Hippocampal formation (tissue), 2 donors: ENCODE results near the gene CHMP4B.

Experiments used
- DNase-seq, 2 donors: peaks; one replicate each; lab custom pipeline; 2025; lab: John Stamatoyannopoulos, UW

Gene CHMP4B

GRCh38 chr20:33810885-33811775 is at the start of gene CHMP4B:
Gene CHMP4B (plus strand): TSS chr20:33811348. CDS start chr20:33811469, 121 bp downstream.
- DNase-seq, result peak; percentile 98 to 99

GRCh38 chr20:33761698-33762250 is 49.4 kb upstream of the CHMP4B start:
- DNase-seq, result no peak

GRCh38 chr20:33765099-33765498 is 46.0 kb upstream of the CHMP4B start:
- no peak for DNase-seq

GRCh38 chr20:33765592-33765991 is 45.6 kb upstream of the CHMP4B start:
- no peak for DNase-seq

- no peak for DNase-seq
These were observed 44.5 kb upstream of the CHMP4B start for GRCh38 chr20:33766686-33767085.

- no peak for DNase-seq
These were observed 43.4 kb upstream of the CHMP4B start for GRCh38 chr20:33767777-33768138.

- DNase-seq, result no peak
These were observed 42.1 kb upstream of the CHMP4B start for GRCh38 chr20:33769043-33769442.

GRCh38 chr20:33770005-33770404 is 41.1 kb upstream of the CHMP4B start:
- DNase-seq, result no peak

- no peak for DNase-seq
These were observed 39.2 kb upstream of the CHMP4B start for GRCh38 chr20:33771938-33772337.

- no peak for DNase-seq
These were observed 38.7 kb upstream of the CHMP4B start for GRCh38 chr20:33772439-33772838.

GRCh38 chr20:33773412-33774089 is 37.6 kb upstream of the CHMP4B start:
- DNase-seq, result no peak

- DNase-seq, result no peak
These were observed 33.3 kb upstream of the CHMP4B start for GRCh38 chr20:33777816-33778215.

- DNase-seq, result no peak
These were observed 30.0 kb upstream of the CHMP4B start for GRCh38 chr20:33781133-33781532.

GRCh38 chr20:33781945-33782344 is 29.2 kb upstream of the CHMP4B start:
- no peak for DNase-seq

- DNase-seq, result no peak
These were observed 27.9 kb upstream of the CHMP4B start for GRCh38 chr20:33783256-33783655.

GRCh38 chr20:33783818-33784217 is 27.3 kb upstream of the CHMP4B start:
- DNase-seq, result no peak

- no peak for DNase-seq
These were observed 26.9 kb upstream of the CHMP4B start for GRCh38 chr20:33784225-33784624.

- no peak for DNase-seq
These were observed 25.6 kb upstream of the CHMP4B start for GRCh38 chr20:33785503-33785902.

- DNase-seq, result no peak
These were observed 23.8 kb upstream of the CHMP4B start for GRCh38 chr20:33787253-33787891.

- DNase-seq, result no peak
These were observed 22.6 kb upstream of the CHMP4B start for GRCh38 chr20:33788351-33789049.

- DNase-seq, result no peak
These were observed 21.9 kb upstream of the CHMP4B start for GRCh38 chr20:33789109-33789857.
